SU-DHL-6 (cell line): ENCODE measurements around the gene FANCI.

ENCODE experiments used
- EZH2phosphoT487 ChIP-seq: fragments of 200-600 bp; sonication (generic), shearing (Covaris generic); conservative IDR thresholded peaks from 2 replicates; pipeline ENCODE4 v1.6.1; 2018; ENCODE audit warnings: mild to moderate bottlenecking, antibody characterized with exemption, low read length, moderate library complexity, mixed read lengths
- TF ChIP-seq, protein P1 (sequence below): fragments of 200-600 bp; sonication (generic); IDR thresholded peaks from one replicate; pipeline ENCODE4 v1.5.1; 2017; ENCODE audit warnings: antibody characterized with exemption, mild to moderate bottlenecking, low read length, moderate library complexity; ENCODE audit not compliant: insufficient read depth, poor library complexity, severe bottlenecking

DNA sequence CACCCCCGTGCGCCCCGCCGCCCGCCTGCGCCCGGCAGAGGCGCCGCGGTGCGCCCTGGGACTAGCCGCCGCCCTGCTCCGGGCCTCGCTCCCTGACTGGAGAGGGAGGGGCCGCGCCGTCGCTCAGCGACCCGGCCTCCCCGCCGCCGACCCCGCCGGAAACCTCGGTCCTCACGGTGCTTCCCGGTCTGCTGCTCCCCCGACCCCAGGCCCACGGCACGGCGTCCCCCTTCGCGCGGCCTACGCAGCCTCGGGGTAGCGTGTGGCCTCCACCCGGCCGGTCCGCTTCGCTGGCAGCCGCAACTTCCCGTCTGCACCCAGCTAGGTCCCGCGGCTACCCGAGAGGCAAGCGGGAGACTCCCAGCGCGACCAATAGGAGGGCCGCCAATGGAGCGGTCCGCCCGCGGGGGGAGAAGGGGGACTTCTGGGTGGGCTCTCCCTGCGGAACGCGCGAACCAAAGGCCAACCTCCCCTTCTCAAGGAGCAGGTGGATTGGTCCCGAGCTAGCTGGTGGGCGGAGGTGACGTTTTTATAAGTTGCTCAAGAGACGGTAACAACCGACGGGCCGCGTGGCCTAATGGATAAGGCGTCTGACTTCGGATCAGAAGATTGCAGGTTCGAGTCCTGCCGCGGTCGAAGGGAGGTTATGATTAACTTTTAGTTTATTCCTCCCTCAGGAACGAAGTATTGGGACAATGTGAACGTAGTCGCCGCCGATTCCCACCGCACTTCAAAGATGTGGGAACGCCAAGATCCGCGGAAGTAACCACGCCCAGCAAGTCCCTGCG, 90.9 kb downstream of the FANCI start, which contains the start of gene POLG:
- TF ChIP-seq, protein P1, sequence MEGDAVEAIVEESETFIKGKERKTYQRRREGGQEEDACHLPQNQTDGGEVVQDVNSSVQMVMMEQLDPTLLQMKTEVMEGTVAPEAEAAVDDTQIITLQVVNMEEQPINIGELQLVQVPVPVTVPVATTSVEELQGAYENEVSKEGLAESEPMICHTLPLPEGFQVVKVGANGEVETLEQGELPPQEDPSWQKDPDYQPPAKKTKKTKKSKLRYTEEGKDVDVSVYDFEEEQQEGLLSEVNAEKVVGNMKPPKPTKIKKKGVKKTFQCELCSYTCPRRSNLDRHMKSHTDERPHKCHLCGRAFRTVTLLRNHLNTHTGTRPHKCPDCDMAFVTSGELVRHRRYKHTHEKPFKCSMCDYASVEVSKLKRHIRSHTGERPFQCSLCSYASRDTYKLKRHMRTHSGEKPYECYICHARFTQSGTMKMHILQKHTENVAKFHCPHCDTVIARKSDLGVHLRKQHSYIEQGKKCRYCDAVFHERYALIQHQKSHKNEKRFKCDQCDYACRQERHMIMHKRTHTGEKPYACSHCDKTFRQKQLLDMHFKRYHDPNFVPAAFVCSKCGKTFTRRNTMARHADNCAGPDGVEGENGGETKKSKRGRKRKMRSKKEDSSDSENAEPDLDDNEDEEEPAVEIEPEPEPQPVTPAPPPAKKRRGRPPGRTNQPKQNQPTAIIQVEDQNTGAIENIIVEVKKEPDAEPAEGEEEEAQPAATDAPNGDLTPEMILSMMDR, result no peak
- TF ChIP-seq EZH2phosphoT487, result no peak
